NCI-H2196 treated with DMSO at 0.1 percent for 48 hours (cell line): ENCODE results near the gene CASZ1.

Experiments
- DNase-seq: peaks from one replicate; lab custom pipeline; 2025; ENCODE audit not compliant: unreplicated experiment; lab: John Stamatoyannopoulos, UW

CASZ1 gene

GRCh38 chr1:10640843-10641553, 155.4 kb downstream of the CASZ1 start:
- DNase-seq: no peak

- DNase-seq: no peak
Observed at GRCh38 chr1:10639775-10640578, 156.5 kb downstream of the CASZ1 start.

GRCh38 chr1:10639011-10639774, 157.3 kb downstream of the CASZ1 start:
- no peak for DNase-seq

GRCh38 chr1:10638559-10639005, 157.9 kb downstream of the CASZ1 start:
- DNase-seq: no peak

- no peak for DNase-seq
Observed at GRCh38 chr1:10637834-10638558, 158.4 kb downstream of the CASZ1 start.

- DNase-seq: no peak
Observed at GRCh38 chr1:10637400-10637799, 159.0 kb downstream of the CASZ1 start.

GRCh38 chr1:10635992-10636391, 160.5 kb downstream of the CASZ1 start:
- no peak for DNase-seq

- no peak for DNase-seq
Observed at GRCh38 chr1:10635085-10635896, 161.2 kb downstream of the CASZ1 start.

GRCh38 chr1:10634428-10635084, 161.9 kb downstream of the CASZ1 start:
- DNase-seq: no peak

- no peak for DNase-seq
Observed at GRCh38 chr1:10634075-10634427, 162.4 kb downstream of the CASZ1 start.

GRCh38 chr1:10633416-10633815, 163.0 kb downstream of the CASZ1 start:
- no peak for DNase-seq

GRCh38 chr1:10632691-10633090, 163.8 kb downstream of the CASZ1 start:
- DNase-seq: no peak

GRCh38 chr1:10631811-10632593, 164.4 kb downstream of the CASZ1 start:
- DNase-seq: no peak

GRCh38 chr1:10631121-10631810, 165.2 kb downstream of the CASZ1 start:
- DNase-seq: no peak

GRCh38 chr1:10630661-10631120, 165.8 kb downstream of the CASZ1 start:
- DNase-seq: no peak

- DNase-seq: no peak
Observed at GRCh38 chr1:10629816-10630571, 166.5 kb downstream of the CASZ1 start.

- no peak for DNase-seq
Observed at GRCh38 chr1:10629091-10629815, 167.2 kb downstream of the CASZ1 start.
